Measurements from ENCODE around the gene GJD2.

- TF ChIP-seq ZNF544 (tag by site-specific recombination; IDR thresholded peaks at IDR 0.05) (no peak), SP3 (tag by site-specific recombination; IDR thresholded peaks at IDR 0.05) (no peak), CTCF (tag by site-specific recombination; IDR thresholded peaks at IDR 0.05) (no peak), PRDM1 (tag by site-specific recombination; IDR thresholded peaks at IDR 0.05) (no peak), ZNF660 (tag by site-specific recombination; IDR thresholded peaks at IDR 0.05) (no peak), ZNF362 (tag by site-specific recombination; IDR thresholded peaks at IDR 0.05) (no peak), ZNF521 (tag by site-specific recombination; IDR thresholded peaks at IDR 0.05) (no peak), KLF16 (tag by site-specific recombination; IDR thresholded peaks at IDR 0.05) (no peak)
Measured at GRCh38 chr15:34729886-34730285, 24.9 kb downstream of the GJD2 start.

Data from HEK293 (cell line).